ENCODE data around the gene TTC28. TPM values are rescaled to one million over a fixed set of nuclear protein-coding genes. Genes with fewer than 3 reads are reported as not detected.

TTC28 gene
- total and polyA plus RNA-seq, 2 donors (not counting 3 experiments of a cell fraction or from before 2014, with no cell fraction given): 16.5 to 51.1 TPM

DNA sequence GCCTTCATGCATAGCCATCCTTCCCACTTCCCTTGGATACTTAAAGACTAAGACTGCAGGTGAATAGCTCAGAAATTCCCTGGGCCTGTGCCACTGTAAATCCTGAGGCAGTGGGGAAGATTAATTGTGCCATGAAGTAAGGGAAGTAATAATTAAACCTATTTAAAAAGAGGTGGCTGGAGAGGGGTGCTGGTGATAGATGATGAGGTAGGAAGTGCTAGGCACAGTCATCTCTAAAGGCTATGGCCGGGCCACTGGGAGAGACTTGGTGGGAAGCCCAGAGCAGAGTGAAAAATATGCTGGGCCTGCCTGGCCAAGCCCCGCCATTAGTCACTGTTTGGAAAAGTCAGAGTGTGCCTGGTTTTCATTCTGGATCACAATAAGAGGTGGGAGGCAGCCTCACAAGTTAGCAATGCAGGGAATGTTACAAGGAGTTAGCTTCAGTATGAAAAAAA lies 563.4 kb downstream of the TTC28 start:
- H2AFZ ChIP-seq (ENCODE audit: low read depth, low read length): no peak overlapping the region
- no peak overlapping the region for H3K27ac ChIP-seq (ENCODE audit: insufficient read depth, low read depth, low read length)
- ChIA-PET CTCF (interaction anchor here (1.6 kb wide), 1 partner anchor 64 kb away, joined by 5 read pairs; no protein-coding TSS in a partner anchor), POLR2A (no interaction called here)
- H3K4me2 ChIP-seq (ENCODE audit: insufficient read depth, low read length): no peak overlapping the region
- H3K36me3 ChIP-seq (ENCODE audit: control insufficient read depth in 2 of 2, extremely low read depth in 1 of 2, insufficient read depth in 2 of 2, low read length in 2 of 2): no peaks in the 10 kb centered on the region
- H3K79me2 ChIP-seq (ENCODE audit: control insufficient read depth, insufficient read depth, low read length): no peaks in the 10 kb centered on the region
- H3K4me1 ChIP-seq (ENCODE audit: control insufficient read depth, extremely low read depth, insufficient read depth, low read length): no peaks in the 10 kb centered on the region
- no peaks in the 10 kb centered on the region for H3K27me3 ChIP-seq (ENCODE audit: control insufficient read depth in 2 of 2, insufficient read depth in 2 of 2, low read length in 2 of 2)
- no peaks in the 10 kb centered on the region for H4K20me1 ChIP-seq (replicated peaks; ENCODE audit: control insufficient read depth, extremely low read depth, insufficient read depth, low read length)
- FAIRE-seq: no peak
- H3K9me1 ChIP-seq (replicated peaks; ENCODE audit: control insufficient read depth, extremely low read depth, insufficient read depth, low read length): no peaks in the 10 kb centered on the region
- intact Hi-C loops (cut with micrococcal nuclease) (loop anchor here (10.0 kb wide), 1 partner anchor 91 kb away; no protein-coding TSS in a partner anchor), dilution Hi-C loops (cut with MboI; ENCODE audit: extremely low pct_ligation_motif_present, low sequenced_read_pairs) (no loop called here)
- no peak overlapping the region for H3K4me3 ChIP-seq (replicated peaks in 1 of 3; ENCODE audit: insufficient read depth in 1 of 3, low read depth in 1 of 3, low read length in 3 of 3)
- H3K9me3 ChIP-seq (replicated peaks; ENCODE audit: control insufficient read depth, insufficient read depth, low read length): no peaks in the 10 kb centered on the region
- no peak for DNase-seq (ENCODE audit: low read depth, low spot score)
- no peak overlapping the region for H3K9ac ChIP-seq (replicated peaks; ENCODE audit: extremely low read depth, insufficient read depth, low read length)
- no TSS peak for BruUV-seq (replicated peaks)
- TF ChIP-seq, protein P1, sequence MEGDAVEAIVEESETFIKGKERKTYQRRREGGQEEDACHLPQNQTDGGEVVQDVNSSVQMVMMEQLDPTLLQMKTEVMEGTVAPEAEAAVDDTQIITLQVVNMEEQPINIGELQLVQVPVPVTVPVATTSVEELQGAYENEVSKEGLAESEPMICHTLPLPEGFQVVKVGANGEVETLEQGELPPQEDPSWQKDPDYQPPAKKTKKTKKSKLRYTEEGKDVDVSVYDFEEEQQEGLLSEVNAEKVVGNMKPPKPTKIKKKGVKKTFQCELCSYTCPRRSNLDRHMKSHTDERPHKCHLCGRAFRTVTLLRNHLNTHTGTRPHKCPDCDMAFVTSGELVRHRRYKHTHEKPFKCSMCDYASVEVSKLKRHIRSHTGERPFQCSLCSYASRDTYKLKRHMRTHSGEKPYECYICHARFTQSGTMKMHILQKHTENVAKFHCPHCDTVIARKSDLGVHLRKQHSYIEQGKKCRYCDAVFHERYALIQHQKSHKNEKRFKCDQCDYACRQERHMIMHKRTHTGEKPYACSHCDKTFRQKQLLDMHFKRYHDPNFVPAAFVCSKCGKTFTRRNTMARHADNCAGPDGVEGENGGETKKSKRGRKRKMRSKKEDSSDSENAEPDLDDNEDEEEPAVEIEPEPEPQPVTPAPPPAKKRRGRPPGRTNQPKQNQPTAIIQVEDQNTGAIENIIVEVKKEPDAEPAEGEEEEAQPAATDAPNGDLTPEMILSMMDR (IDR thresholded peaks at IDR 0.05; ENCODE audit: extremely low read depth in 1 of 2, insufficient read depth in 1 of 2, low read depth in 1 of 2, low read length in 2 of 2): no peak
- no peak for TF ChIP-seq FOS (IDR thresholded peaks at IDR 0.05; ENCODE audit: borderline replicate concordance, insufficient read depth, low read length)
- TF ChIP-seq POLR2AphosphoS5 (IDR thresholded peaks at IDR 0.05; ENCODE audit: insufficient read depth, low read depth, low read length): no peak
- TF ChIP-seq, protein P2, sequence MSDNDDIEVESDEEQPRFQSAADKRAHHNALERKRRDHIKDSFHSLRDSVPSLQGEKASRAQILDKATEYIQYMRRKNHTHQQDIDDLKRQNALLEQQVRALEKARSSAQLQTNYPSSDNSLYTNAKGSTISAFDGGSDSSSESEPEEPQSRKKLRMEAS (IDR thresholded peaks at IDR 0.05; ENCODE audit: insufficient read depth, insufficient read length): no peak
- no peak for TF ChIP-seq EZH2 (IDR thresholded peaks at IDR 0.05; ENCODE audit: borderline replicate concordance, low read depth, low read length, severe bottlenecking)
- no peak for TF ChIP-seq JUN (IDR thresholded peaks at IDR 0.05; ENCODE audit: borderline replicate concordance, insufficient read depth, insufficient read length, low read depth)
- no peak for TF ChIP-seq MYC (IDR thresholded peaks at IDR 0.05; ENCODE audit: low read depth, low read length)
- TF ChIP-seq GATA2 (IDR thresholded peaks at IDR 0.05; ENCODE audit: insufficient read depth, insufficient read length, low read depth, low read length): no peak
- no peak for TF ChIP-seq POLR2A (IDR thresholded peaks at IDR 0.05; ENCODE audit: low read depth, low read length)

All from endothelial cell of umbilical vein (primary cell).